HCT116 (cell line): Measurements from ENCODE around the gene YIF1B. TPM values are rescaled to one million over a fixed set of nuclear protein-coding genes. Genes with fewer than 3 reads are reported as not detected.

Source experiments
- ATAC-seq: fragments of 200-7000 bp; cut with Tn5 transposase; 2 replicates; pipeline ENCODE4 v1.9.1; 2020; ENCODE audit warnings: mild to moderate bottlenecking, moderate library complexity
- BruUV-seq: library from RNA; stranded (reverse); fragments of 400-500 nt; replicated peaks from 2 replicates; lab custom pipeline; 2021; lab: Mats Ljungman, UMichigan
- CTCF ChIA-PET: fragments of 300-600 bp; sonication (Branson Sonifier 250); formaldehyde crosslinking; loops from one replicate; lab custom pipeline; 2021; ENCODE audit warnings: antibody characterized with exemption; lab: Charles Lee
- POLR2A ChIA-PET: fragments of 300-600, 350-600 bp; sonication (Branson Sonifier 250); formaldehyde crosslinking; loops from one replicate; lab custom pipeline; 2021; ENCODE audit warnings: antibody characterized with exemption; lab: Charles Lee
- RAD21 ChIA-PET, 2 experiments: fragments of 300-600 bp; sonication (Branson Sonifier 250); formaldehyde crosslinking; loops; one replicate each; lab custom pipeline; 2023; ENCODE audit warnings: low total read pairs in 2 of 2; ENCODE audit not compliant: uncharacterized antibody in 2 of 2, unreplicated experiment in 2 of 2, low non-redundant PET in 1 of 2; lab: Charles Lee
- DNase-seq: peaks from one replicate; pipeline ENCODE4 v3.0.0-alpha.2; 2010; ENCODE audit warnings: low read depth, low spot score
- H2AFZ ChIP-seq: fragments of 200-600 bp; shearing (Covaris generic), sonication (generic); 2 replicates; pipeline ENCODE4 v1.6.1; 2017; ENCODE audit warnings: low read depth, mixed run types, mixed read lengths, antibody characterized with exemption, low read length; ENCODE audit not compliant: poor library complexity, severe bottlenecking
- H3K27ac ChIP-seq: 2 replicates; pipeline ENCODE4 v1.5.1; 2012; ENCODE audit warnings: low read depth, low read length
- H3K27me3 ChIP-seq: fragments of 200-600 bp; sonication (generic); 2 replicates; pipeline ENCODE4 v1.6.1; 2016; ENCODE audit warnings: mixed run types, low read length, mixed read lengths; ENCODE audit not compliant: insufficient read depth
- H3K36me3 ChIP-seq, 2 experiments: fragments of 200-500 bp in 1 of 2; fragments of 200-600 bp in 1 of 2; sonication (Bioruptor generic) in 1 of 2; sonication (generic) in 1 of 2; 2 replicates each; pipeline versions ENCODE4 v1.5.1 to v1.6.1; 2014 to 2016; ENCODE audit warnings: low read length in 2 of 2, inconsistent platforms in 1 of 2, mixed read lengths in 1 of 2, mixed run types in 1 of 2; ENCODE audit not compliant: insufficient read depth in 2 of 2, control insufficient read depth in 1 of 2
- H3K4me1 ChIP-seq, 2 experiments: fragments of 200-600 bp in 1 of 2; sonication (generic) in 1 of 2; 2 replicates each; pipeline versions ENCODE4 v1.5.1 to v1.6.1; 2012 to 2017; ENCODE audit warnings: low read length in 2 of 2, inconsistent platforms in 1 of 2, mild to moderate bottlenecking in 1 of 2, mixed read lengths in 1 of 2, mixed run types in 1 of 2, moderate library complexity in 1 of 2; ENCODE audit not compliant: insufficient read depth in 2 of 2, control insufficient read depth in 1 of 2
- H3K4me2 ChIP-seq: fragments of 200-600 bp; sonication (generic); 2 replicates; pipeline ENCODE4 v1.6.1; 2017; ENCODE audit warnings: mixed run types, low read length, mixed read lengths
- H3K4me3 ChIP-seq, 2 experiments: fragments of 200-600 bp in 1 of 2; sonication (generic) in 1 of 2; replicated peaks in 1 of 2; 2 replicates each; pipeline ENCODE4 v1.5.1; 2011 to 2016; ENCODE audit warnings: low read length in 2 of 2, control low read depth in 1 of 2, low read depth in 1 of 2, mild to moderate bottlenecking in 1 of 2, mixed read lengths in 1 of 2, mixed run types in 1 of 2
- H3K79me2 ChIP-seq: fragments of 200-600 bp; sonication (generic); 2 replicates; pipeline ENCODE4 v1.6.1; 2017; ENCODE audit warnings: mild to moderate bottlenecking, mixed run types, low read length, moderate library complexity, mixed read lengths; ENCODE audit not compliant: insufficient read depth
- H3K9ac ChIP-seq: fragments of 200-600 bp; sonication (generic); 2 replicates; pipeline ENCODE4 v1.6.1; 2016; ENCODE audit warnings: low read length, mixed read lengths
- H3K9me2 ChIP-seq: fragments of 200-600 bp; sonication (generic), shearing (Covaris generic); 2 replicates; pipeline ENCODE4 v1.6.1; 2017; ENCODE audit warnings: mixed run types, mild to moderate bottlenecking, moderate library complexity; ENCODE audit not compliant: insufficient read depth
- H3K9me3 ChIP-seq, 2 experiments: fragments of 200-500 bp in 1 of 2; fragments of 200-600 bp in 1 of 2; sonication (Bioruptor generic) in 1 of 2; sonication (generic) in 1 of 2; 2 replicates each; pipeline ENCODE4 v1.6.1; 2014 to 2017; ENCODE audit warnings: low read length in 2 of 2, mixed read lengths in 2 of 2, inconsistent platforms in 1 of 2, low read depth in 1 of 2, mild to moderate bottlenecking in 1 of 2, mixed run types in 1 of 2, moderate library complexity in 1 of 2; ENCODE audit not compliant: control insufficient read depth in 1 of 2, insufficient read depth in 1 of 2
- H4K20me1 ChIP-seq: fragments of 200-600 bp; sonication (generic), shearing (Covaris generic); 2 replicates; pipeline ENCODE4 v1.6.1; 2017; ENCODE audit warnings: mixed run types, mild to moderate bottlenecking, moderate library complexity; ENCODE audit not compliant: insufficient read depth
- CBX3 ChIP-seq: IDR thresholded peaks from 2 replicates; pipeline ENCODE4 v1.6.1; 2012; ENCODE audit warnings: low read depth
- CTCF ChIP-seq, 3 experiments: fragments of 200-600 bp in 1 of 3; sonication (generic) in 1 of 3; IDR thresholded peaks in 2 of 3; conservative IDR thresholded peaks in 1 of 3; 2 replicates each; pipeline ENCODE4 v1.5.1; 2012 to 2017; ENCODE audit warnings: low read depth in 2 of 3, low read length in 2 of 3, antibody characterized with exemption in 1 of 3, borderline replicate concordance in 1 of 3, control low read depth in 1 of 3, mild to moderate bottlenecking in 1 of 3, mixed read lengths in 1 of 3, mixed run types in 1 of 3, moderate library complexity in 1 of 3; ENCODE audit not compliant: insufficient read depth in 1 of 3
- FOSL1 ChIP-seq: IDR thresholded peaks from 2 replicates; pipeline ENCODE4 v1.6.1; 2012; ENCODE audit warnings: low read depth
- SIN3A ChIP-seq: IDR thresholded peaks from 2 replicates; pipeline ENCODE4 v1.6.1; 2012; ENCODE audit warnings: low read depth
- SP1 ChIP-seq: IDR thresholded peaks from 2 replicates; pipeline ENCODE4 v1.6.1; 2012; ENCODE audit warnings: low read depth
- ZNF274 ChIP-seq: fragments of 200-500 bp; sonication (Bioruptor generic); IDR thresholded peaks from 2 replicates; pipeline ENCODE4 v1.6.1; 2014; ENCODE audit warnings: mild to moderate bottlenecking, low read depth, low read length, inconsistent platforms
- intact Hi-C: fragments of 100-400 bp; cut with micrococcal nuclease; formaldehyde crosslinking; loops from 2 replicates; pipeline ENCODE4 v1.10.0; 2022
- total RNA-seq: library from RNA; stranded (reverse); gene quantifications from one replicate; pipeline ENCODE4 v1.2.1, GENCODE V29; 2021; ENCODE audit not compliant: unreplicated experiment
- TF ChIP-seq, protein P1 (sequence below): IDR thresholded peaks from 2 replicates; pipeline ENCODE4 v1.6.1; 2012

Gene YIF1B
- total RNA-seq, 1 experiment from 2014 or later: 67.5 TPM

- Histone ChIP-seq H3K9me3 (no peaks in the 10 kb centered on the region), H2AFZ (no peak overlapping the region), H3K27ac (no peak overlapping the region), H3K27me3 (peaks cover 11% of the 10 kb centered on the region; the same call in 1 of the 2 replicates), H3K36me3 (no peaks in the 10 kb centered on the region), H3K9ac (no peak overlapping the region), H3K4me1 (peaks cover 8 to 20% of the 10 kb centered on the region in 2 experiments; a peak in 3 of 4 replicates), H3K79me2 (no peaks in the 10 kb centered on the region), H3K4me3 (peak overlapping the region; percentile 55 to 68), H3K9me2 (no peaks in the 10 kb centered on the region), H3K4me2 (peak overlapping the region; percentile 99), H4K20me1 (no peaks in the 10 kb centered on the region)
- TF ChIP-seq SIN3A (no peak), FOSL1 (no peak)
- CTCF ChIA-PET: interaction anchor here (1.0 kb wide), 1 partner anchor 27 kb away, joined by 3 read pairs; the partner anchor contains the start of gene GGN
- intact Hi-C loops: no loop called here
- RAD21 ChIA-PET: no interaction called here
- BruUV-seq: no TSS peak
- ATAC-seq (0 out of 2 replicates have a peak, but pooled peaks have one; percentile 0), DNase-seq (no peak)
- POLR2A ChIA-PET: interaction anchor here (1.7 kb wide), 1 partner anchor 27 kb away, joined by 7 read pairs; the partner anchor contains the start of gene GGN
Observed at GRCh38 chr19:38360839-38361631, 45.3 kb upstream of the YIF1B start.

GRCh38 chr19:38360351-38360750, 44.6 kb upstream of the YIF1B start:
- no peak for DNase-seq
- peaks cover 11% of the 10 kb centered on the region; the same call in 1 of the 2 replicates for H3K27me3 ChIP-seq
- no peak overlapping the region for H2AFZ ChIP-seq
- H4K20me1 ChIP-seq: no peaks in the 10 kb centered on the region
- H3K4me1 ChIP-seq: peaks cover 8 to 20% of the 10 kb centered on the region in 2 experiments; a peak in 3 of 4 replicates
- ChIA-PET RAD21 (no interaction called here), POLR2A (no interaction called here), CTCF (no interaction called here)
- no peaks in the 10 kb centered on the region for H3K9me3 ChIP-seq
- H3K27ac ChIP-seq: no peak overlapping the region
- TF ChIP-seq SP1: no peak
- no peak for TF ChIP-seq CTCF (IDR thresholded peaks at IDR 0.05 in 2 of 3, conservative IDR thresholded peaks at IDR 0.05 in 1 of 3; ENCODE audit: borderline replicate concordance in 1 of 3, insufficient read depth in 1 of 3, low read depth in 2 of 3, low read length in 2 of 3)
- no peak for TF ChIP-seq CBX3
- TF ChIP-seq, protein P1, sequence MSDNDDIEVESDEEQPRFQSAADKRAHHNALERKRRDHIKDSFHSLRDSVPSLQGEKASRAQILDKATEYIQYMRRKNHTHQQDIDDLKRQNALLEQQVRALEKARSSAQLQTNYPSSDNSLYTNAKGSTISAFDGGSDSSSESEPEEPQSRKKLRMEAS: no peak
- TF ChIP-seq ZNF274: no peak
- H3K4me2 ChIP-seq: no peak overlapping the region
- no peaks in the 10 kb centered on the region for H3K79me2 ChIP-seq
- no peak overlapping the region for H3K4me3 ChIP-seq
- no peaks in the 10 kb centered on the region for H3K36me3 ChIP-seq
- BruUV-seq: no TSS peak
- ATAC-seq: no peak
- no peaks in the 10 kb centered on the region for H3K9me2 ChIP-seq
- intact Hi-C loops: no loop called here
- no peak overlapping the region for H3K9ac ChIP-seq
